ENCODE data around the gene RSRP1.

RSRP1 gene

GRCh38 chr1:25194054-25194453 lies 53.2 kb downstream of the RSRP1 start:
- DNase-seq, result no peak

- no peak for DNase-seq
Measured at GRCh38 chr1:25193229-25193628, 54.0 kb downstream of the RSRP1 start.

Data from anterior cingulate cortex (tissue), 58 donors.